GM19035 (cell line): ENCODE data around the gene FAM209A.
"Not testable (repeated sequence)": the region's sequence is repeated elsewhere in the genome, so short reads cannot be mapped to it uniquely, and the experiment has no call there.

Source experiments
- ATAC-seq: cut with Tn5 transposase; IDR thresholded peaks from one replicate; pipeline ENCODE4 v1.9.1; 2021; ENCODE audit not compliant: unreplicated experiment

FAM209A gene

GRCh38 chr20:56524444-56524843 lies at the start of gene FAM209A:
Gene FAM209A (plus strand): TSS chr20:56524744. CDS start chr20:56524809, 65 bp downstream.
- not testable (repeated sequence) for ATAC-seq

GRCh38 chr20:56483970-56484369 lies 40.6 kb upstream of the FAM209A start:
- no peak for ATAC-seq

- no peak for ATAC-seq
Measured at GRCh38 chr20:56487216-56487615, 37.3 kb upstream of the FAM209A start.

GRCh38 chr20:56488566-56488965 lies 36.0 kb upstream of the FAM209A start:
- ATAC-seq, result no peak

DNA sequence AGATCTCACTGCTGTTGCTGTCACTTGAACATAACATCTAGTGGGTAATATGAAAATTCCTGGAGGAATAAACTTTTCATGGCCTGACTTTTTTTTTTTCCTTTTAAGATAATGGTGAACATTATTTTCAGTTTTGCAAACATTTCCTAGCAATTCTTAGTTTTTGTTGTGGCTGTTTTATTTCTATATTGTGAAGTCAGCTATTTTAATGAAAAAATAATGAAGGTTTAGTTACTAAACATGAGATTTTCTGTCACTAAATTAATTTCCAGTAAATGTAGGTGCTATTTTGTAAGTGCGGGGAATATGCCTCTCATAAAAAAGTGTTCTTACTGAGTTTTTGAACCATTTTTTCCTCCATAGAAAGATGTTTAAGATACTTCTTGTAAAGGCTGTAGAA lies 23.4 kb upstream of the FAM209A start:
- no peak for ATAC-seq

GRCh38 chr20:56503916-56504315 lies 20.6 kb upstream of the FAM209A start:
- ATAC-seq, result no peak

GRCh38 chr20:56504373-56505005 lies 20.1 kb upstream of the FAM209A start:
- no peak for ATAC-seq

DNA sequence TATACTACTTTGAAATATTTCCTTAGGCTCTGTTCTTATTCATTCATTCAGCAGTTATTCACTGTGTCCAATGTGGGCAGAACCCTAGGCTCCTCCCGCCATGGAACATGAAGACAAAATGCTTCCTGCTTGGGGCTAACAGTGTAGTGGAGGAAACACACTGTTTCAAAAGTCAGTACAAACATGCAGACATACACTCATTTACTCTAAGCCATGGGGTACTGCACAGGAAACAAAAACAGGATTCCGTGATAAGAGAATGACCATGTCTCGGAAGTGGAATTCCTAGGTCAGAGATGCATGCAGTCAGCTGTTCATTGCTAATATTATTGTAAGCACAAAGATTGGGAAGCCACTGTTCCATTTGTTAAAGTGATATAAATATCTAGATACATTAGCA lies 18.4 kb upstream of the FAM209A start:
- no peak for ATAC-seq

DNA sequence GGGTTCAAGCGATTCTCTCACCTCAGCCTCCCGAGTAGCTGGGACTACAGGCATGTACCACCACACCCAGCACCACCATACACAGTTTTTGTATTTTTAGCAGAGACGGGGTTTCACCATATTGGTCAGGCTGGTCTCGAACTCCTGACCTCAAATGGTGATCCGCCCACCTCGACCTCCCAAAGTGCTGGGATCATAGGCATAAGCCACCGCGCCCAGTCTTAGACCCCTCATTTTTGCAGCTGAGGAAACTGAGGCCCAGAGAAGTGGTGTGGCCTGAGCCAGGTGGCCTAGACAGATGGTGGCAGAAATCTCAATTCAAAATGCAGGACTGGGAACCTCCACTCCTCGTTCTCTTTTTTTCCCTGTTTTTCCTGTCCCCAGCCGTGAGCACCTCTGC lies 12.6 kb upstream of the FAM209A start:
- no peak for ATAC-seq

DNA sequence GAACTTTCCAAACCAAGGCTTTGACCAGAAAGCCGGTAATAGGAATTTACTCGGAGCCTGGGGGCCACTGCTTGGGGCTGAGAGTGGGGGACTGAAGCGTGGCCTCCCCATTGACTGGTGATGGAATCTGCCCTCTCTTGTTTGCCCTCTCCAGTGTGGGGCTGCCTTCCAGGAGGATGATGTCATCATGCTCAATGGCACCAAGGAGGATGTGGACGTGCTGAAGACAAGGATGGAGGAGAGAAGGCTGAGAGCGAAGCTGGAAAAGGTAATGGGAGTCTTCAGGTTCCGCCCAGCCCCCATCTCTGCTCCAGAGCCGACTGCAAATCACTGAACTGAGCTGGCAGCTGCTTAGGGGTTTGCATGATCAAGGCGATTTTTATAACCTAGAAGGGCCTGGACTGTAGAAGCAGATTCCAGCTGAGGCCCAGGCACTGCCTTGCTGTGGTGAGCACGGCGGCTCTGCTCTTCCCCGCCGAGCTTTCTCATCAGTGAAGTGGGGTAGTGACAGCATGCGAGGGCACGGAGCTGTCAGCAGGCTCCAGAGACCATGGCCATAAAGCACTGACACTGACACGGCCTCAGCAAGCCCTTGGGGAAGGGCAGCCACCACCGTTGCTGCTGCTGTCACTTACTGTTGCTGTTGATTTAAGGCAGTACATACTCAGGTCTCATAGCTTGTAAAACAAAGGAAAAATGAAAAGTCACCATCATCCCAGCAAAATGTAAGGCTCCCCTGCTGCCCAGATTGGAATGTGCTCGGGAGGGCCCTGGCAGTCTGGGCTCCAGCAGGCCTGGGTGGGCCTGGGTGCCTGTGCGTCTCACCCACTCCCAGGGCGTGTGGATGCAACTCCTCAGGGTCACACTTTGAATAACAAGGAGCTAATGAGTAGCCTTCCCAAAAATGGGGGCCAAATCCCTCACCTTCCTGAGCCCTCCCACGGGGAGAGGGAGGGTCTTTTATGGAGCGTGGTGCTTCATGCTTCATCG lies 11.1 kb upstream of the FAM209A start:
- no peak for ATAC-seq

DNA sequence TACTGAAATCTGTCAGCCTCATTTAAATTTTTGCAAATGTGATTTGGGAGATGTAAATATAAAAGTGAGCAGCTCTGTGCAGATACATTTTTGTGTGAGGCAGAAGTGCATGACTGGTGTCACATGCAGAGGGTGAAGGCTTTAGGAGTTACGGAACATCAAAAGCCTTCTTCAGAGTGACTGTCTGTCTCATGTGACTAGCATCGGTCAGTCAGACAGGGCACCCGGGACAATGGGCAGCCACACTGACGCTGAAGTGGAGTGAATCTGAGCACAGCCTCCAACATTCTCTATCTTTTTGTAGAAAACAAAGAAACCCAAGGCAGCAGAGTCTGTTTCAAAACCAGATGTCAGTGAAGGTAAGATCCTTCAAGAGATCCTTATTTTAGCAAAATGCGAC lies 7.9 kb upstream of the FAM209A start:
- ATAC-seq, result no peak

DNA sequence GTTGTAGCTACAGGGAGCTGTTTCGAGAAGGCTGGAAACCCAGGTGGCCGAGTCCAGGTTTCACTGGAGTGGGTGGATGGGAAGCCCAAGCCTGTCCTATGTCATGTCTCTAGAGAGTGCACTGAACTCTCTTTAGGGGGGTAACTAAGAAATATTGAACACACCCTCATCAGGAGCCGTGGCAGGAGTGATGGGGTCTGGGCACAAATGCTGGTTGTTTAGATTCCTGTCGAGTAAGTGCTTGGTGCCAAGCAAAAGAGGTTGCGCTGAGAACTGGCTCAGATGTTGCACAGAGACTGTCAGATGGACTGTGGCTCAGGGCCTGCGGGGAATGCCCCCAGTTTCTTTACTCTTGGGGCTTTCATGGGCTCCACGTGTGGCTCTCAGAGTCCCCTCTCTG lies 7.3 kb upstream of the FAM209A start:
- ATAC-seq, result no peak

GRCh38 chr20:56517641-56518040 lies 6.9 kb upstream of the FAM209A start:
- ATAC-seq, result no peak

DNA sequence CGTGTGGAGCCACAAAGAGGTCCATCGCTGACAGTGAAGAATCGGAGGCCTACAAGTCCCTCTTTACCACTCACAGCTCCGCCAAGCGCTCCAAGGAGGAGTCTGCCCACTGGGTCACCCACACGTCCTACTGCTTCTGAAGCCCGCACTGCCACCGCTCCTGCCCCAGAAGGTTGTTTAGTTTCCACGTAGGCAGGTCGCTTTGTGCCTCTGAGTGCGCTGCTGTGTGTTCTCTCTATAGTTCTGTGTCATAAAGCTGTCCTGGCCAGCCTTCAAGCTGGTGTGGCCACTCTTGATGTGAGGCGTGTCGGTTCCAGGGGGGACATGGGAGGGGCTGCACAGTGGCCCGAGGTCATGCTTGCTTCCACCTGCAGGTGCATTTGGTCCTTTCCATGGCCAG lies 6.4 kb upstream of the FAM209A start:
- no peak for ATAC-seq

DNA sequence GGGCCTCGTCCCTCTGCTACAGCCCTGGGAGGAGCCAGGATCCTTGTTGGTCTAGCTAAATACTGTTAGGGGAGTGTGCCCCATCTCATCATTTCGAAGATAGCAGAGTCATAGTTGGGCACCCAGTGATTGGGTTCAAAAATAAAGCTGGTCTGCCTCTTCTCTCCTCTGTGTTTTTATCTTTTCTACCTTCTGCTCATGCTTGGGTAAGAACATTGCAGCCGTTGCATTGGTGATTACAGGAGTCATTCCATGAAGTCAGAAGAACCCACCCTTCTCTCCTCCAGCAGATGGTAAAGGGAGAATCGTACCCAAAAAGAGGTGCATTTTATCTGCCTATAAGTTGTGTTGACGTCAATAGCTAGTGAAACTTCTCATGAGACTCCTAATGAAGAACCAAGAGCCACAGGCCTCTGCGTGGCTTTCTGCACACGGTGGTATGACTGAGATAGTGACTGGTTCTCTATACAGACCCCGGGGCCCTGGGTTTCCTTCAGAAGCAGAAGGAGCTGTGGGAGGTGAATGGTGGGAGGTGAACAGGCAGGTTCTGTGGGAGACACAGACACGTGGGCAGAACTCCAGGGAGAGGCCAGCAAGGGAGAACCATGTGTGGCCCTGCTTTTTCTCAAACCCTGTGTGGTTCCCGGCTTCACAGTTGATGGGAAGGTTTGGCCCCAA lies 5.7 kb upstream of the FAM209A start:
- ATAC-seq, result no peak

- ATAC-seq, result no peak
Measured at GRCh38 chr20:56519551-56519950, 5.0 kb upstream of the FAM209A start.

- ATAC-seq, result no peak
Measured at GRCh38 chr20:56520180-56520579, 4.4 kb upstream of the FAM209A start.

GRCh38 chr20:56520746-56521354 lies 3.7 kb upstream of the FAM209A start:
- not testable (repeated sequence) for ATAC-seq

DNA sequence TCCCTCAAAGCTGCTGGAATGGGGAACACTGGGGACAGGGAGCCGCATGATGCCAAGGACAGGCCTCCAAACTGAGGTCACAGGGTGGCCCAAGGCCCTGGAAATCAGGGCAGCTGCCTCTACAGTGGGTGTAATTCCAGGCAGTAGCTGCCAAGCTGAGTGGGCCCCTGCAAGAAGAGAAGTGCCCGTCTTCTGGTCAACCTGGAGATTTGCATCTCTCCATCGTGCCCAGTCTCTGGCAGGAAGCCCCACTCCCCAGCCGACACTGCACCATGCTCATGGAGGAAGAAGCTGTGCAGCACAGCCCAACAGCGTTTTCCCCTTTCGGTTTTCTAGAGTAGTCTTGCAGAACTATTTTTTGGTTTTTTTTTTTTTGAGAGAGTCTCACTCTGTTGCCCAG lies 2.2 kb upstream of the FAM209A start:
- no peak for ATAC-seq

GRCh38 chr20:56527521-56527920 lies 3.0 kb downstream of the FAM209A start:
- ATAC-seq, result no peak

DNA sequence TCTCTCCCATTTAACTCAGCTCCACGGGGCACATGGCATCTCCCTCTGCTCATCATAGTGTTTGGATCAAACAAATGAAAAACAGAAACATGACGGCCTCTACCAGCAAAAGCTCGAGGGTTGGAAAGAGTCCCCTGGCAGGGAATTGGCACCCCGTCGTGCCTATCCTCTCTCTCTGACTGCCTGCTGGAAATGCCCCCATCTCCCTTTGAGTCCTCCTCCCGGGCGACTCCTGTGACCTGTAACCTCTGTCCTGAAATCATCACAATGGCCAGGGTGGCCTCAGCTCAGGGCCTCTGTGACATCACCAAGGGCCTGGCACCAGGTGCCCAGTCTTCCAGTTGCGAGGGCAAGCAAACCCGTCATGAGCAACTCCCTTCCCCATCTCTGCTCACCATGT lies 8.4 kb downstream of the FAM209A start, which contains the start of gene FAM209B:
FAM209B (plus strand) TSS at position 301 of the 400 bp plus-strand sequence; CDS start at position 397, 96 bp downstream.
- not testable (repeated sequence) for ATAC-seq
